RWPE1 (cell line): ENCODE data around the gene DEDD.

Experiments used
- CTCF ChIA-PET: fragments of 350-600 bp; sonication (Branson Sonifier 250); formaldehyde crosslinking; extraction: SDS; loops from one replicate; lab custom pipeline; 2021; lab: Yijun Ruan, JAX
- POLR2A ChIA-PET: fragments of 400-600 bp; formaldehyde crosslinking; extraction: SDS; loops from one replicate; lab custom pipeline; 2020; ENCODE audit warnings: antibody characterized with exemption; ENCODE audit not compliant: low non-redundant PET; lab: Yijun Ruan, JAX
- DNase-seq: peaks from one replicate; pipeline ENCODE4 v3.0.0; 2012; ENCODE audit warnings: low spot score
- H3K27ac ChIP-seq: fragments of 450-650 bp; 2 replicates; pipeline ENCODE4 v1.5.1; 2017
- TF ChIP-seq, protein P1 (sequence below): fragments of 450-650 bp; conservative IDR thresholded peaks from 2 replicates; pipeline ENCODE4 v1.5.1; 2017; ENCODE audit warnings: low read depth, mild to moderate bottlenecking

DEDD gene

GRCh38 chr1:161082996-161083747 is 49.3 kb downstream of the DEDD start:
- peak; percentile 89 for DNase-seq
- TF ChIP-seq, protein P1, sequence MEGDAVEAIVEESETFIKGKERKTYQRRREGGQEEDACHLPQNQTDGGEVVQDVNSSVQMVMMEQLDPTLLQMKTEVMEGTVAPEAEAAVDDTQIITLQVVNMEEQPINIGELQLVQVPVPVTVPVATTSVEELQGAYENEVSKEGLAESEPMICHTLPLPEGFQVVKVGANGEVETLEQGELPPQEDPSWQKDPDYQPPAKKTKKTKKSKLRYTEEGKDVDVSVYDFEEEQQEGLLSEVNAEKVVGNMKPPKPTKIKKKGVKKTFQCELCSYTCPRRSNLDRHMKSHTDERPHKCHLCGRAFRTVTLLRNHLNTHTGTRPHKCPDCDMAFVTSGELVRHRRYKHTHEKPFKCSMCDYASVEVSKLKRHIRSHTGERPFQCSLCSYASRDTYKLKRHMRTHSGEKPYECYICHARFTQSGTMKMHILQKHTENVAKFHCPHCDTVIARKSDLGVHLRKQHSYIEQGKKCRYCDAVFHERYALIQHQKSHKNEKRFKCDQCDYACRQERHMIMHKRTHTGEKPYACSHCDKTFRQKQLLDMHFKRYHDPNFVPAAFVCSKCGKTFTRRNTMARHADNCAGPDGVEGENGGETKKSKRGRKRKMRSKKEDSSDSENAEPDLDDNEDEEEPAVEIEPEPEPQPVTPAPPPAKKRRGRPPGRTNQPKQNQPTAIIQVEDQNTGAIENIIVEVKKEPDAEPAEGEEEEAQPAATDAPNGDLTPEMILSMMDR: no peak
- peak overlapping the region; percentile 80 for H3K27ac ChIP-seq
- ChIA-PET CTCF (interaction anchor here (1.5 to 1.8 kb wide), 3 partner anchors 12 to 15 kb away, joined by 3 to 5 read pairs (median 4); partner anchors contain the start of gene KLHDC9), POLR2A (interaction anchor here (0.5 kb wide), 1 partner anchor 39 kb away, joined by 5 read pairs; no protein-coding TSS in a partner anchor)

- TF ChIP-seq, protein P1: no peak
- ChIA-PET POLR2A (no interaction called here), CTCF (interaction anchor here (1.5 to 1.8 kb wide), 2 partner anchors 11 to 15 kb away, joined by 3 to 4 read pairs; no protein-coding TSS in a partner anchor)
- no peak for DNase-seq
- peak overlapping the region; percentile 80 for H3K27ac ChIP-seq
Observed at GRCh38 chr1:161082483-161082882, 50.0 kb downstream of the DEDD start.

DNA sequence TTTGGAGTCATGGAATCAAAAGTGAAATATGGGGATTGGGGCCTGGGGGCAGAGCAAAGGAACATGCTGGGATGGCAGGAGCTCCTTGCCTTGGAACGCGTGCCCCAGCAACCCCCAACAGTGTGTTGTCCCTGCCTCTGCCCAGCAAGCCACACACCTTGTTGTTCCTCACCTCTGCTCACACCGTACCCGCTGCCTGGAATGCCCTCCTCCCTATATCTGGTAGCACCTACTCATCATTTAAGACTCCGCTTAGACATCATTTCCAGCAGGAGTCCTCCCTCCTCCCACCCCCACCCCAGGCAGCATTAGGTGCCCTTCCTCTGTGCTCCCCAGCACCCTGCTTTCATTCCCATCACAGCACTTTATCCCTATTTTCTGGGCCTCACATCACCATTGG is 50.9 kb downstream of the DEDD start:
- ChIA-PET POLR2A (no interaction called here), CTCF (interaction anchor here (1.8 kb wide), 1 partner anchor 16 kb away, joined by 4 read pairs; no protein-coding TSS in a partner anchor)
- TF ChIP-seq, protein P1: no peak
- peak overlapping the region; percentile 80 for H3K27ac ChIP-seq
- no peak for DNase-seq

- CTCF ChIA-PET: interaction anchor here (0.5 to 1.8 kb wide), 3 partner anchors 17 to 177 kb away, joined by 3 to 4 read pairs (median 3); no protein-coding TSS in a partner anchor
- TF ChIP-seq, protein P1: no peak
- DNase-seq: no peak
- peak overlapping the region; percentile 80 for H3K27ac ChIP-seq
- POLR2A ChIA-PET: no interaction called here
Observed at GRCh38 chr1:161080441-161081405, 51.7 kb downstream of the DEDD start.

DNA sequence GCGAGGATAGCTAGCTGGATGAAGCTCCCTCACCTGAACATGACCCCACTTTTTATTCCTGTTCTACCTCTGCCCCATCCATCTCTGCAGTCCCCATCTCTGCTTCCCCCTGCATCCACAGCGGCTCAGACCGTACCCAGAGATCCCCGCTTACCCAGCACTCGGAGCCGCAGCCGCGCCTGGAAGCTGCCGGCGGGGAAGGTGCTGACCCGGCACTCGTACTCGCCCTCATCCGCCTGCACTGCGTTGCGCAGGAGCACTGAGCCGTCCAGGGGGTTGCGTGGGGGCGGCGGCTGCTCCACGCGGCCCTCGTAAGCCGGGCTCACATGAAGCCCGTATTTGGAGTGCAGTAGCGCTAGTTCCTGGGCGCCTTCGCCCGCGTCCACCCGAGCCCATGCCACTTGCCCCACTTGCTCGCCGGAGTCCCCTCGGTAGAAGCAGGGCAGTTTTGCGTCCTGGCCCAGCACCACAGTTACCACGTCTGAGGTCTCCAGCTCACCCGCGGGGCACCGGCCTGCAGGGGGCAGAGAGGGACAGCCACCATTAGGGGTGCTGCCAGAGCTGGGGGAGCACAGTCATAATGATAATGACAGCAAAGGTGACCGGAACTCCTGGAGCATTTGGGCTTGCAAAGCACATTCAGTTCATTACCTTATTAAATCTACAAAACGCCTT is 52.9 kb downstream of the DEDD start:
- TF ChIP-seq, protein P1: no peak
- POLR2A ChIA-PET: no interaction called here
- no peak for DNase-seq
- H3K27ac ChIP-seq: no peak overlapping the region
- CTCF ChIA-PET: interaction anchor here (1.0 kb wide), 1 partner anchor 176 kb away, joined by 3 read pairs; no protein-coding TSS in a partner anchor
